HG02678 (cell line): Measurements from ENCODE around the gene OPCML.

Experiments used
- ATAC-seq: cut with Tn5 transposase; IDR thresholded peaks from one replicate; pipeline ENCODE4 v1.9.1; 2021; ENCODE audit warnings: mild to moderate bottlenecking, moderate library complexity; ENCODE audit not compliant: unreplicated experiment

Gene OPCML

GRCh38 chr11:132910011-132910760 is 622.1 kb downstream of the OPCML start:
- no peak for ATAC-seq

DNA sequence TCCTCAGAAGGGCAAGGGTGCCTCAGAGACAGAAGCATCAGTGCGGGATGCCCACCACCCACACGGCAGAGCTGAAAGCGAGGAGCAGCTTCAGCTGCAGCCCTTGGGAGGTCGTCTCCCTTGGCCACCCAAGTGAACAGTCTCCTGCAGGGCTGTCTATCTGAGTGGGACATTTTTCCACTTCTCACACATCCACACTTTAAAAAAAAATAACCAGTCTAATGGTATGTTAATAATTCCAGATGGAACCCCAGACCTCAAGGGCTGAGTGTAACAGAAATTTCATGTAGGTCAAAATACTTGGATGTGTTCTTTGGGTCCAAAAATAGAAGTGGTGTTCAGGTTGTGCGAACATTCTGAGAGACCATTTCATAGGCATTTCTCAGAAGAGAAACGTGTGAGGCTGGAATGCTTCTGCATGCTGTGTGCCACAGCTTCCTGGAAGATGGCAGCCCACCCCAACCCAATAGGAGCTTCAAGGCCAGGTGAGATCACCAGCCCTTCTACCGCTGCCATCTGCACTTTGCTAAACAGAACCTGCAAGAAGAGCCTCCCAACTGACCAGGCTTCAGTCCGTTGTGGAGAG is 623.2 kb downstream of the OPCML start:
- no peak for ATAC-seq

GRCh38 chr11:132908414-132908810 is 623.9 kb downstream of the OPCML start:
- ATAC-seq: no peak

DNA sequence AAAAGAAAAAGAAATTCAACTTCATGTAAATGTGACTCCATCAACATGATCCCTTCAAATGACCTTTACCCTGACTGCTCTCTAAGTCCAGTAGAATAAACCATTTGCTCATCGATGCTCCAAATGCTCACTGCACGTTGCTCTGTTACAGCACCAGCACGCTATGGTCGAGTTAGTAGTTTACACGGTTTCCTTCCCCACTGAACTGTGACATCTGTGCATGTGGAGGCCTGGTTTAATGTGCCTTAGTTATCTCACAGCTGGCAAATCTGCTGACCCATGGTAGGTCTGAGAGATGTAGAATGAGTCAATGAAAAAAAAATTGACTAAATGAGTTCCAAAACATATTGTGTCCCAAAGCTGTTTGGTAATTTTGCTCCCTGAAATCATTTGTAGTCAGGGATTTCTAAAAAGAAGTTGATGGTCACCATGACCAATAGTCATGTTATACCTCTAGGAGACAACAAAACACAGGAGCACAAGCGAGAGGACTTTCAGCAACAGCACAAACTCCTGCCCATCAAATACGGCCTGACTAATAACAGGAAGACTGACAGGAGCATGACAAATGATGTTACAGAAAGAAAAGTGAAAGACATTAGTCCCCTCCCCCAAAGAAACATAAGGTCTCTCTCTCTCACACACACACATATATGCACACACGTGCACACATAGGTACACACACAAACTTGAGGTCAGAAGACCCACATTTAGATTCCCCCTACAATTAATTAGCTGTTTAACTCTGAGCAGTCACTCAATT is 624.5 kb downstream of the OPCML start:
- ATAC-seq: no peak

DNA sequence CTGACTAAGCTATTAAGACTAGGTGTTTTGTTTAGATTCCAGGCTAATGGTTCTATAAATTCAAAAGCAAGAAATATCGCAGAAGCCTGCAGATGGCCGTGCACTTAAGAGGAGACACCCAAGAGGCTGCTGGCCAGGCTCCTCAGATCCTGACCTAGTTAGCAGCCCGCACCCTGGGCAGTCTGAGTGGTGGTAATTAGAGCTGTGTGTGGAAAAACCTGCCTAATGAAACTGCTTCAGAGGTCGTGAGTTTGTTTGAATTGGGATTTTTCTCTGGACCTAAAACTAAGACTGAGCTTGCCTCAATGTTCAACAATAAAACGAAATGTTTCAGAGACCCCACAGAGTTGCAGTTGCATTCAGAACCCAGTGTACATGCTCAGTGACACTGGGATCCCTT is 627.7 kb downstream of the OPCML start:
- no peak for ATAC-seq

GRCh38 chr11:132904091-132904490 is 628.2 kb downstream of the OPCML start:
- no peak for ATAC-seq

DNA sequence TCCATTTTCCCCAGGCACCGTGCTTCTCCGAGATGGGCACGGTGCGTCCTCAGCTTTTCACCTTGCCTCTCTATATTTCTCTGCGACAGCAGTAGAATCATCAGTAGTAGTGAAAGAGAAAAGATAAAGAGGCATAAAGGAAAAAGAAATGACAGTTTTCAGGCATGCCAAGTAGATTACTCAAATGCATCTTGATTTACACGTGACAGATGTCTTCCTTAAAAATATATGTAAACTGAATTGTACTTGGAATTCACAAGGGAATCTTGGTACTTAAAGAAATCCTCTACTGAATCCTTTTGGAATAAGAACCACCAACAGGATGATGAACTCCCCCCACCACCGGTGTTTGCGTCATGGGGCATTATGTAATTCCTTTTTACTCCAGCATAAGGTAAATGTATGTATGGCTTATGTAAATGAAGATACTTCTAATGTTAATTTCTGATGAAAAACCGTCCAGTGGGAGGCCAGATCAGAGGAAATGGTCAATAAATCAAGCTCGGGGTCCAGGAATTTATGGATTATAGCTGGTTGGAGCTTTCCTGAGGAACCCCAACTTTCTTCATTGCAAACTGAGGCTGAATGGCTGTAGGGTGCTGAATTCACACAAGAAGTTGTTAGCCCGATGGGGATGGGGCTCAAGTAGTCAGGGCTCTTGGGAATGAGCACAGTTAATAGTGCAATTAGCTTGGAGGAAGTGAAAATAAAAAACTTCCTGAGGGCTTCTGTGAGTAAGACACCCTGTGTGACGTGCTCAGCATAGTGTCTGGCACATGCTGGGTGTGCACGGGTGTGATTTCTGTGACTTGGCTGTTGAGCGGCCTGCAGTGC is 630.4 kb downstream of the OPCML start:
- no peak for ATAC-seq

GRCh38 chr11:132898676-132899075 is 633.6 kb downstream of the OPCML start:
- ATAC-seq: no peak

DNA sequence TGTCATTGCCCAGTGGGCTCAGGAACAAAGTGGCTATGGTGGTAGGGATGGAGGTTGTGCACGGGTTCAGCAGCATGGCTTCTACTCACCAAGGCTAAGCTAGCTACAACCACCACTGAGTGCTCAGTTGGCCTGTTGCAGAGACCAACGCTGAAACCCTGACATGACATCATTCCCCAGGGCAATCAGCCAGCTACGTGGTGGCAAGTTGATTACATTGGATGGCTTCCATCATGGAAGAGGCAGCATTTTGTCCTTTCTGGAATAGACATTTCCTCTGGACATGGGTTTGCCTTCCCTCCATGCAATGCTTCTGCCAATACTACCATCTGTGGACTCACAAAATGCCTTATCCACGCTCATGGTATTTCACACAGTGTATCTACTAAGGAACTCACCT is 634.3 kb downstream of the OPCML start:
- no peak for ATAC-seq

DNA sequence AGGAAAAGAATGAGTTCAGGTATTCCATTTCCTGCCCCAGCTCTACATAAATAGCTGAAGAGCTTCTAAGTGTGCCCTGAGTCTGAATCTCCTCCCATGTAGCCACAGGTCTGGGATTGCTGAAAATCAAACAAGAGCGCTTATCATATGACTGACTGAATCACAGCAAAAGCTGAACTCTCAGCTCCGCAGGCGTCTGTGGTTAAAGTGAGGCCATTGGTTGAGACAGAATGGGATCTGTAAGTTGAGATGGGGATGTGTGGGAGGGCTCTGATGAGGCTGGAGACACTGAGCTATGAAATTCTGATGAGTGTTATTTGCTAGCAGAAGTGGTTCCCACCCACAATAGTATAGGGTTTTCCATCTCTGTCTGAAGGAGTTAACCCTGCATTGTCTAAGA is 637.0 kb downstream of the OPCML start:
- ATAC-seq: no peak

GRCh38 chr11:132894606-132895005 is 637.7 kb downstream of the OPCML start:
- no peak for ATAC-seq

DNA sequence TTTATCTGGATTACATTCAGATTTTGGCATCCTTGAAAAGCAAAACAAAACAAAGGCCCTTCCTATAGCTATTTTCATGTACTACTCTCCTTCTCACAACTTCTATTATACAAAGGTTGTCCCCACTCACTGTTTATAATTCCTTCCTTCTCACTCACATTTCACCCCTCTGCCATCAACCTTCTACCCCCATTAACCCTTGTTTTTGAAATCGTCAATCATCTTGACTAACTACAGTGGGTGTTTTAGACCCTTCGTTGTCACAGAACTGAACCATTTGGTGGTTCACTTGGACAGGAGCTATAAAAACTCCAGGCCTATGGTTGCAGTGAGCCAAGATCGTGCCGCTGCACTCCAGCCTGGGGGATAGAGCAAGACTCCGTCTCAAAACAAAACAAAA is 639.4 kb downstream of the OPCML start:
- no peak for ATAC-seq

GRCh38 chr11:132888226-132888625 is 644.1 kb downstream of the OPCML start:
- no peak for ATAC-seq

GRCh38 chr11:132886335-132886734 is 646.0 kb downstream of the OPCML start:
- ATAC-seq: no peak

GRCh38 chr11:132883241-132883640 is 649.1 kb downstream of the OPCML start:
- no peak for ATAC-seq

GRCh38 chr11:132881622-132882021 is 650.7 kb downstream of the OPCML start:
- ATAC-seq: no peak

- no peak for ATAC-seq
Observed at GRCh38 chr11:132878111-132878510, 654.2 kb downstream of the OPCML start.

GRCh38 chr11:132876705-132877104 is 655.6 kb downstream of the OPCML start:
- no peak for ATAC-seq

- ATAC-seq: no peak
Observed at GRCh38 chr11:132876239-132876638, 656.1 kb downstream of the OPCML start.

DNA sequence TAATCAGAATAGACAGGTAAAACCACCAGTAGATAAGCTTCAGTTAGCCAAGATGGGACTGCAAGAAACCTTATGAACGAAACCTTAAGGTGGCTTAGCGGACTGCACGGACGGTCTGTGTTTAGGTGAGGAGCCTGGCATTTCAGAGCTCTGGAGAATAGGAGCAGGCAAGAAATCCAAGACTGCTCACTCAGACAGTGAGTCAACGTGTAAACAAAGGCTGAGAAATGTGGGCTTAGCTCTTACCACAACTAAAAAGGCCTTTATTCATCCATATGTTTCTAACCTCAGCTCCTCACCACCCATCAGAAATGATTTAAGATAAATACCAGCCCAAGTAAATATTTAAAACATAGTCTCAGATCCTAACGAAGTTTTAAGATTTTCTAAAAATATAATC is 657.7 kb downstream of the OPCML start:
- no peak for ATAC-seq

GRCh38 chr11:132873841-132874240 is 658.5 kb downstream of the OPCML start:
- no peak for ATAC-seq
